GM19043 (cell line): ENCODE results near the gene XPO6.
A peak's percentile ranks its signal among the peaks of the same experiment; 100 is the strongest.

ENCODE experiments used
- ATAC-seq: cut with Tn5 transposase; IDR thresholded peaks from one replicate; pipeline ENCODE4 v1.9.1; 2021; ENCODE audit warnings: low read depth; ENCODE audit not compliant: unreplicated experiment

XPO6 gene

DNA sequence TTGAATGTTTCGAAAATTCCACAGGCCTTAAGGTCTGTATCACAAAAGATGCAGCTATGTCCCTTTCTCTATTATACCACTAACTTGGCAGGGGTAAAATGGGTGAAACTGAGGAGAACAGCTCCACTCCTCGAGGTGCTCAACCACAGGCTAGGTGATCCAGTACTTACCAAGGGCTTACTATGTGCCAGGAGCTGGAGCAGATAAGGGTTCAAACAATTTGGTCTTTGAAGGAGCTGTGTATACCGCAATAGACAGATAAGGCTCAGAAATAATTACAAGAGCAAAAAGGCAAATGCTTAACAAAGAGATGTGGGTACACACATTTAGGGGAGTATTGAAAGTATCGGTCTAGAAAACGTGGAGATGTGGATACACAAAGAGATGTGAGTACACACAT, 1.5 kb downstream of the XPO6 start:
- ATAC-seq: no peak

DNA sequence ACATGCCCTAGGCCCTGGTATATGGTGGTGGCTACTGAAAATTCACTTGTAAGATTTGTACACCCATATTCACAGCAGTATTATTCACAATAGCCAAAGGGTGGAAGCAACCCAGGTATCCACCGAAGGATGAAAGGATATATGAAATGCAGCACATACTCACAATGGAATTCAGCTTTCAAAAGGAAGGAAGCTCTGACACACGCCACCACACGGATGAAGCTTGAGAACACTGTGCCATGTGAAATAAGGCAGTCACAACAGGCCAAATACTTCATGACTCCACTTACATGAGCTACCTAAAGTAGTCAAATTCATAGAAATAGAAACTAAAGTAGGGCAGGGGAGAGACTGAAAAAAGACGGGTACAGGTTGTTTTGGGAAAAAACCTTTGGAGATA, 2.9 kb downstream of the XPO6 start:
- ATAC-seq: no peak

DNA sequence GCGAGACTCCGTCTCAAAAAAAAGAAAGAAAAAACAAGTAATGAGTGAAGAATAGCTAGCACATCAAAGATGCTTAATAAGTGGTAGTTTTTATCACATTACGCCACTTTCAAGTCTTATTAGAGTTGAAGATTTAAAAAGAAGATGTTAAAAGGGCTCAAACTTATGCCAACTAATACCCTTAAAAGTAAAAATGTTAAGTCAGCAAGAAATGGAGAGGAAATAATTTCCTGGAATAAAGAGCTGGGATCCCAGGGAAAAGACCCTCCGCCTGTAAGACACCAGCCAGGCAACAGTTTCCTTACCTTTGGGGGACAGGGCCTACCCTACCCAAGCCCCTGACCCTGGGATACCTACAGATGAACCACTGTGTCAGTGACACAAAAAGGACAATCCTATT, 3.6 kb downstream of the XPO6 start:
- ATAC-seq: no peak

DNA sequence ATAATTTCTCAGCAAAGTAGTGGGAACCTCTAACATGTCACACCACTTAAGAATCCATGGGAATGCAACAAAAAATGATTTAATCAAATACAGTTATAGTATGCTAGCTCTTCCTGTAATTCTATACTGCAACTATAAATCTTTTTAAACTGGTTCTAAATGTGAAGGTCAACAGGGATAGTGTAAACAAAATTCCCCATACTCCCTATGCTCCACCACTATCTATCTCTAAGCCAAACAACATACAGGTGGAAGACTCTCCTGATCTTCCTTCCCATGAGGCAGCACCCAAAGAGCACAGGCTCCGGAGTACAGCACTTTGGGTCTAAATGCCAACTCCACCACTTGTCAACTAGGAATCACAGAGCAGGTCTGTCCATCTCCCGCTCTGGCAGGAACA, 4.4 kb downstream of the XPO6 start:
- ATAC-seq: no peak

DNA sequence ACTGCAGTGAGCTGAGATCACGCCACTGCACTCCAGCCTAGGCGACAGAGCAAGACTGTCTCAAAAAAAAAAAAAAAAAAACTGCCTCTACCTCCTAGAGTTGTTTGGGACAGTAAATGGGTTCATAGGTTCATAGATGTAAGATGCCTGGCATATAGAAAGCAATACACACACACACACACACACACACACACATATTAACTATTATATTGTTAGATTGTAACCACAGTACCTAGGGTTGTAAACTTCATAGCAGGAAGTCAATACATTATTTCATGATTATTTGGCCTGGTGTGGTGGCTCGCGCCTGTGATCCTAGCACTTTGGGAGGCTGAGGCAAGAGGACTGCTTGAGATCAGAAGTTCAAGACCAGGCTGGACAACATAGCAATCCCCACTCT, 5.8 kb downstream of the XPO6 start:
- ATAC-seq: no peak

DNA sequence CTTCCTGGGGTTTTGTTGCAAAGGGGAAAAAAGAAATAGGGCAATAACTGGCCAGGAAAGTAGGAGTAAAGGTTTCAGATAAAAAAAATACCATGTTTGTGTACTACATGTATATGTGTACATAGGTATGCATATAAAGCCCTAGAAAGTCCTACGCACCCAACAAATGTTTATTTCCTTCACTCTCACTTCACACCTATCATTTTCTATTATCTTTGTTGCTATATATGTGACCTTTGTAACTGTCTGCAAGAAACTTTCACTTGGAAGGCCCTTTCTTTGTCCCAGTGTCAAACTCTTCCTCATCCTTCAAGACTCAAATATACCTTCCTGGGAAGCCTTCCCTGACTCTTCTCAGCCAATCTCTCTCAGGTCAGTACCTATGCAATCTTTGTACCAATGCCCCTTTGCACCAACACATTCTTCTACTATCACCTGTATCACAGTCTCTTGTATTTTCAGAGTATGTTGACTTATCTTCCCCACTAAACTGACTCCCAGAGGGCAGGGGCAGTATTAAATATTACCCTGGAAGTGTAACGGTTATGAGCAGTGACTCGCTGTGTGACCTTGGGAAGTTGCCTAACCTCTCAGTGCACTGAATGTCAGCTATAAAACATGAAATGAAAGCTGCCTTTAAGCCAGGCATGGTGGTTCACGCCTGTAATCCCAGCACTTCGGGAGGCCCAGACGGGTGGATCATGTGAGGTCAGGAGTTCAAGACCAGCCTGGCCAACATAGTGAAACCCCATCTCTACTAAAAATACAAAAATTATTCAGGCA, 6.5 kb downstream of the XPO6 start:
- no peak for ATAC-seq

DNA sequence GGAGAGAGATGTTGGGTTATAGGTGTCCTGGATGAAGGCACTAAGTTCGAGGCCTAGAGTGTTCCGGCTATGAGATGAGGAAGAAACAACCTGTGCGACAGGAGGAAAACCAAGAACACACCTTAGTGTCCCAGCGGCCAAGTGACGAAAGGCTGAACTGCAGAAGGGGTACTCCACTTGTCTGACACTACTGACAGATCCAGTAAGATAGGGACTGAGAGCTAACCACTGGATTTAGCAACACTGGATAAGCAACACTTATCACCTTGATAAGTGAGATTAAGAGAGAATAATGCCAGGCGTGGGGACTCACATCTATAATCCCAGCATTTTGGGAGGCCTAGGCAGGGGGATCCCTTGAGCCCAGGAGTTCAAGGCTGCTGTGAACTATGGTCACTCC, 7.1 kb downstream of the XPO6 start:
- no peak for ATAC-seq

DNA sequence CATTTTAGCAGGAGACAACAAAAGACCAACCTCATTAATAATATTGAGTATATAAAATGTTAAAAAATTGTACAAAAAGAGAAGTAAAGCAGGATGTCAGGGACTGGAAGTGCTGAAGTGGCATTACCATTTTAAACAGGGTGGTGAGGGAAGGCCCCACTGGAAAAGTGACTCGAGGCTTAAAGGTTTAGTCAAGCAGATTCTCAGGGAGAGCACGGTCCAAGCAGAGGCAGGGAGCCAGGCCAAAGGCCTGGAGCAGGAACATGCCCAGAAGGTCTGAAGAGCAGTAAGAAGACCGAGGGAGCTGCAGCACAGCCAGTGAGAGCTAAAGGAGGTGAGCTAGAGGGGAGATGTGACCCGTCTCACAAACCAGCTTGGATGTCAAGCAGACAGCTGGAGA, 7.6 kb downstream of the XPO6 start:
- no peak for ATAC-seq

DNA sequence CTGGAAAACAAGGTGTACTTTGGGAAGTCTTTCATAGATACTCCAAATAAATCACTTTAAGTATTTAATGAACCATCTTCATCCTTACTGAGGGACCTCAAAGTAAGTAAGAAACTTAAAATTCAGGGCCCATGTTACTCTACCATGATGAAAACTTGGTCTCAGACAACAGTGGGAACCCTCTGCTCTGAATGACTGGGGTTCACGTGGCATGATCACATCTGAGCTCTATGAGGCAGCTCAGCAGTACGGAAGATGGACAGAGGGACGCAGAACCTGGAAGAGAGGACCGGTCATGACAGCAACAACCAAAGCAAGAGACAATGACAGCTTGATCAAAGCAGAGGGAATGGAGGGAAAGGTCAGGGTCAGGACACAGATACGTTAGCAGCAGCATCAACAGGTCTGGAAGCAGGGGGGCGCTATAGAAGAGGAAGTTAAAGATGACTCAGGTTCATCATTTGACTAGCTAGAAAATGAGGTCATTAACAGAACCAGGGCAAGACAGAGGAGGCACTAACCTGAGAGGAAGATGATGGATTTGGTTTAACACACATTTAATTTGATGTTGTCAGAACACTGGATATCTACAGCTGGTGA, 9.5 kb downstream of the XPO6 start:
- ATAC-seq: no peak

DNA sequence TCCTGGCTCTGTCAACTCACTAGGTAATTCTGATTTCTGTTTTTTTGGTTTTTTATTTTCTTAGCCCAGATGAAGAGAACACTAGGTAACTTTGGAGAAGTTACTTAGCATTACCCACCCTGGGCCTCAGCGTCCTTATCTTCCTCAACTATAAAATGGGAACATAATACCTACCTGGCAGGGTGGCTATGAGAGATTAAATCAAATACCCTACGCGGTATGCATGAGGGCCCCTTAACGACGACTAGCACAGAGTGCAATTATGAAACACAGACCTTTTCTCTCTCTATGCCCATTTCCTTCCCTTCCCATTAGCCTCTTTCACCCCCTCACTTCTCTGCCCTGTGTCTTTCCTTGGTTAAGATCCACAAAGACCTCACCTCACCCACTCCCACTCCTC, 11.1 kb downstream of the XPO6 start:
- ATAC-seq: no peak

DNA sequence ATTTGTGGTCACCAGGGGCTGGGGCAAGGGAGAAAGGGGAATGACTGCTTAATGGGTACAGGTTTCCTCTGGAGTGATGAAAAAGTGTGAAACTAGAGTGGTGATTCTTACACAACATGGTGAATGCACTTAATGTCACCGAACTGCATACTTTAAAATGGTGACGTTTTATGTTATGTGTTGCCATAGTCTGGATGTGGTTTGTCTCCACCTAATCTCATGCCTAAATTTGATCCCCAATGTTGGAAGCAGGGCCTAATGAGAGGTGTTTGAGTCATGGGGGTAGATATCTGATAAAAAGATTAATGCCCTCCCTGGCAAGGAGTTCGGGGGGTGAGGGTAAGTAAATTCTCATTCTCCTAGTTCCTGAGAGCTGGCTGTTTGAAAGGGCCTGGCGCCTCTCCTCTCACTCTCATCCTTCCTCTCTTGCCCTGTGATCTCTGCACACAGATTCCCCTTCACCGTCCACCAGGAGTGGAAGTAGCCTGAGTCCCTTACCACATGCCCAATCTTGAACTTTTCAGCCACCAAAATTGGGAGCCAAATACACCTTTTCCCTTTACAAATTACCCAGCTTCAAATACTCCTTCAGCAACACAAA, 15.3 kb downstream of the XPO6 start:
- ATAC-seq: no peak

DNA sequence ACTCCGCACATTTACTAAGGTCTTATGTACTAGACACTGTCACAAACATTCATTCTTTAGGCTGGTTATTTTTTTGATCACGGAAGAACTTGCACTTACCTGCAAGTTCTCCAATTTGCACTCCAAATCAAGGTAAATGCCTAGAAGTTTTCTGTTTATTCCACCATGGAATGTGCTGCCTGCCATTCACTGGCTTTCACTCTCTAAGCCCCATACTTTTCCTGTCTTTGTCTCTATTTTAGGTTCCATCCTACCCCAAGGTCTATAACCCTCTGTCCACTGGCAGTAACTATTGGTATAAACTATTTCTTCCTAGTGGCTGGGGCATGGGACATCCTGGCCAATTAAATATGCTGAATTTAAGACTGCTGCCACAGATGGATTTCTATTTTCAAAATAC, 15.9 kb downstream of the XPO6 start:
- no peak for ATAC-seq

DNA sequence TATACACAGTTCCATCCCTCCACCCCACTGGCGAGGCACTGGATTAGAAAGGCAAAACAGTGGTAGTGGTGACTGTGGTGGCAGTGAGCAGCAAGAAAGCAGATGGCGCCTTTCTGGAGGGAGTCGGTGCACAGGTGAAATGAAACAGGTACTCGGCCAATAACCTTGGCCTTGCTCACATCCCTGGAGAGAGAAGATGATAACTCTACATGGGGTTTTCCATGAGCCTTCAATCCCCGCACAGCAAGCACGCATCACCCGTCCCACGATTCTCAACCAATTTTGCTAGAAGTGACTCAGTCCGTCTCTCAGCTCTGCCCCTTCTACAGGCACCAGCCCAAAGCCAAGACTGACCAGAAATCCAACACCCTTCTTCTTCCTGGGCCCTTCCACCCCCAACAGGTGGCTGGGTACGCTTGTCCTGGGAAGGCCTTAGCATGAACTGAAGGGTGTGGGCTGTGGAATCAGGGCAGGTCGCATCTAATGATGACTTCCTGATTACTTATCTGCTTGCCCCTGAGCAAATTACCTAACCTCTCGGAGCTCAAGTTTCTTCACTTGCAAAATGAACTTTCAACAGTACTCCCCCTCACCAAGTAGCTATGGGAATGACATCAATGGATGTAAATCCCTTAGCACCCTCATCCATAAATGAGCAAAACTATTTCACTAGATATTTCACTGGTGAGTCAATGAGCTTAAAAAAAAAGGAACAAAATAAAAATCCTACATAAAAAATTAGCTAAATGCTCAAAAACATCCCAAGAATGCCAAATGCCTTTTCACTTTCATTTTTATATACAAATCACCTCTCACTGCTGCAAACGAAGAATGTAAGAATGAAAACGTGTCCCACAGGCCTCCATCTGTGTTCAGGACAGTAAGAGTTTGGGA, 18.0 kb downstream of the XPO6 start:
- no peak for ATAC-seq

DNA sequence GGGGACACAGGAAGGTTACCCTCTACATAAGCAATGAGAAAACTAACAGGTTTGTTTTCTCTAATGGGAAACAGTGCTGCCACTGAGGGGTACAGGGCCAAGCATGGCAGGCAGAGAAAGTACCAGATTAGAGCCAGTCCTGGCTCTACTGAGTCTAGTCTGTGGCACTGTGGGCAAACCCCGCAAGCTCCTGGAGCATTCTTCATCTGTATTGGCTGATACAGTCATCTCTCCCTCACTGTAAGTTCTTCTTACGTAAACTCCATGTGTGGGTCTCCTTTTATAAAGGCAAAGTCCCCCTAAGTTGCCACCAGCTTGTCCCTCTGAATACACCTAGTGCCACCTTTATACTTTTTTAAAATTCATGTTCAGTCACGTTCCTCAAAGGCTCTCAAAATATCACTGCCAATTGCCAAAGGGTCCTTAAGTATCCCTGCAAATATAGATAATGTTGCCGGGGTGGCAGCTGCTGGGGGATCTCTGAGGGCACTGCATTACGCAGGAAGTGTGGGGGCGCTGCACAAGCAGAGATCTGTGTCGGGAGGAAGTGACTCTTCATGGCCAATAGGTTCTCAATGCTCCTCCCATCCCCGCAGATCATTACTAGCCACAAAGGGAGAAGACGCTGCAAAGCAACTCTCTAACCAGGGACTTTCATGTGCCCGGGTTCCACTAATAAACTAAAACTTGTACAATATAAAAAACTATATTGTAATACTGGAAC, 18.8 kb downstream of the XPO6 start:
- no peak for ATAC-seq

DNA sequence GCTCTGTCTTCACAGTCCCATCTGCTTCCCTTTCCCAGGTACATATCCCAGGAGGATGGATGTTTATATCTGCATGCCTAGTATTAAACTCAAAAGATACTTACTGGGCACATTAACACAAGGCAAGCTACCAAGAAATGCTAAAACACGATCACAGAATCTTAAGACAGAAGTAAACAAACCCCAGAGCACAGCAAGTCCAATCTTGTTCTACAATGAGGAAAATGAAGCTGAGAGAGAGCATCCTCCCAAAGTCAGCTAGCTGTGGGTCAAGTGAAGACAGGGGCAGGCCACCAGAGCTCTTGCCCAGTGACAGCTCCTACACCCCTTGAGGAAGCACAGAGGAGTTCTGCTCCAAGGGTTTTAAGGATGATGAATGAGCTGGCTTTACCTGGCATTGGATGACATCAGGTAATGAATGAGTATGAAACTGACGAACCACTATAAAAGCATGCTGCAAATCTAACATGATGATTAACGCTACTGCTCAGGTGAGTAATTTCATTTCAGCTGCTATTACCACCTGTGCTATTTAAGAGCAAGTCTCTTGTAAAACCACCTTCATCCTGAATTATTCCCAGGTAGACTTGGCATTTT, 20.3 kb downstream of the XPO6 start:
- ATAC-seq: no peak

DNA sequence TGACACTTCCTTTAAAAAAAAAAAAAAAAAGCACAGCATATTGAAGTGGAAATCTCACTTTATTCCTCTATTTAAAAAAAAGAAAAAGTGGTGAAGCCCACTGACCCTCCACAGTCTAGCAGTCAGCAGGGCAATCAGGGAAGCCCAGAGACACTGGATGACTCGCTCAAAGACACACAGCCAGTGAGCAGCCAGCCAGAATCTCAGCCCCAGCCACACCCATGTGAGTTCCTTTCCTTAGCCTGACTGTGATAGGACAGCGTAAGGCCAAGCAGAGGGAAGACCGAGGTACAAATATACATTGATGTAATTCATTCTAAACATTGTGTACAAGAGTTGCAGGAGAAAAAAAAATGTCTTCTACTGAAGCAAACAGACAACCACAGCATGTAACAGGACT, 22.5 kb downstream of the XPO6 start:
- ATAC-seq: no peak

DNA sequence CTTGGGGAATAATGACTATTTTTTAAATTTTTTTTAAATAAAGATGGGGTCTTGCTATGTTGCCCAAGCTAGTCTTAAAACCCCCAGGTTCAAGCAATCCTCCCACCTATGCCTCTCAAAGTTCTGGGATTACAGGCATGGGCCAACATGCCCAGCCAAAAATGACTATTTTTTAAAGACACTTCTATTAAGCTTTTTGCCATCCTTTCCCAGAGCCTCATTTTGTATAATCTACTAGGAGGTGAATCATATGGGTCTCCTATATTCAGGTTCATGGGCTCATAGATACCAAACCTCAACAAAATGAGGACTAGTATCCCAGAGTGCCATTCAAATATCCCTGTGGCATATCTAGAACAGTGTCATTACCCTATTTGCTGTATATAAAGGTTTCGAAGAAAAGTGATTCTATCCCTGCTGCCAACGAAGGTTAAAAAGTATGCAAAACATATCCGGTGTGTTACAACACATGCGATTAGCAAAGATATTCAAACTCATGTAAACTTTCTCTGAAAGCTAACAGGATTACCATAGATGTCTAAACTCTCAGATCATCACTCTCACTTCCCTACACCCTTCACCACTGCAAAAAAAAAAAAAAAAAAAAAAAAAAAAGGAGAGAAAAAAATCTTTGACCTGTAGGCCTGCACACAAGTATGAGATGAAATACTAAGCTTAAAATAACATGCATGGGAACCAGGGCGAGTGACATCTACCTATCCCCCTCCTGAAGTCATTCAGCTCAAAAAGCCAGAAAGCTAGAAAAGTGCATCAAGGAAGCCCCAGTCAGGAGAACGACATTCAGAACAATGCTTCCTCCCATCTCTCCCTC, 23.5 kb downstream of the XPO6 start:
- peak; percentile 73 for ATAC-seq

DNA sequence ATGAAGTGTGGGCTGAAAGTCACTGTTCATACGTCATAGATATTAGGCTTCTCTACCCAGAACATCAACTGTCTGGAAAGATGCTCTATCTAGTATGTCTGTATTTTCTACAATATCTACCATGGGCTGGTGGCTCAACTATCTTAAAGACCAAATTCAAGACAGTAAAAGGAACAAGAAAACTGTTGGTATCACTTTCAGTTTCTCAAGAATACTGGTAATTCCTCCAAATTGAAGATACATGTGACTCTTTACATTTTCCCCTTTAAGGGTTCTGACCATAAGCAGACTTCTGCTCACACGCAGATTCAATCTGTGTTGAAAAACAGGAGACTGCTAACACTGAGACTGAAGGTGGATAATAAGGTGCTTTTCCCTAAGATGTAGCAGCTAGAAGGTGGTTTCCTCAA, 24.2 kb downstream of the XPO6 start:
- no peak for ATAC-seq

DNA sequence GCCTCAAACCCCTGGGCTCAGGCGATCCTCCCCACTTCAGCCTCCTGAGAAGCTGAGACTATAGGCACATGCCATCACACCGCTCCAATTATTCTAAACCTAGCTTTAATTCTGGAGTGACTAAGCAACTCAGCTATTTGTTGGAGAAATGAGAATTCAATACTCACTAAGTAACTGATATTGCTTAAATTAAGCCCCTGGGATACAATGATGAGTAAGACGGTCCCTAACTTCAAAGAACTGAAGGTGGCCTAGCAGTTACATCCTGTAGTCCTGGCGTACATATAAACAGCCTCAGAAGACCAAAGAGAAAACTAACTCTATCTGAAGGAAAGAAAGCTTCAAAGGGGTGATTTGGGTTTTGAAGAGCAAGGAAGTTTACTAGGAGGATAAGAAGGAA, 25.0 kb downstream of the XPO6 start:
- ATAC-seq: no peak
